Stimulated activated CD8-positive, alpha-beta memory T cell treated with anti-CD3 and anti-CD28 coated beads, Interleukin-7, amount 100 ng/mL, for 48 hours (primary cell): ENCODE results near the gene ADAM15.

Experiments
- DNase-seq, 2 donors: peaks; one replicate each; pipeline ENCODE4 v3.0.0-alpha.2; 2020; ENCODE audit warnings: low read depth in 1 of 2; ENCODE audit errors: extremely low read depth in 1 of 2

The ADAM15 gene

DNA sequence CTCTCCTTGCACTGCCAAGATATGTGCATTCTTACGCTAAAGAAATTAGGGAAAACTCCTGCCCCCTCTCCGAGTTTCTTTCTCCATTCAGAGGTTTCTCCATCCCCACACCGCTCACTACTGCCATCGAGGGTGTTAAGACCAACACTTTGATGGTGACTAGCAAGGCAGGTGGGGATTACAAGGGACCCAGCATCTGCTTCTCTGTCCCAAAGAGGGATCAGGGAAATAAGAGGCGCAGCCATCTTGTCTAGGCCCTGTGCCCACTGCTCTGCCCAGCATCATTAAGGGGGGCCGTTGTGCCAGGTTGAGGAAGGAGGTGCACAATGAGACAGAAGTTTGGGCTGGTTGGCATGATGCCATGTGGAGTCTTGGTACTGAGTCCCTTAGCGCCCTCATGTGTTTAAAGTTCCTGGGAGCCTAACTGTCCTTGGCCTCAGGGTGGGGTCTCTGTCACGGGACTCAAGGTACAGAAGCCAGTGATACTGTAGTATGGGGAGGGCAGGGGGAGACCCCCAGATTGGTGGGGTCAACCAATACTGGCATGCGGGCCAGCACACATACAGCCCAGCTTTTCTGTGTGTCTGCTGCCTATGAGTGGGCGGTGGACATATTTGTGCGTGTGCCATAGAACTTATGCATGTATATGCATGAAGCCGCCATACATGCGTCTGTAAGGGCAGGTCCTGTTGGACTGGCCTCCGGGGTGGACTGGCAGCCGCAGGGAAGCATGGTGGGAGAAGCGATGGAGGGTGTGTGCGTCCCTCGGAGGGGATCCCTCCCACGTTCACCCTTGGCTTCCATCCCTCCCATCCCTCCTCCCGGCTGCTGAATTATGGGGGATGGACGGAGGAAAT is 33.0 kb downstream of the ADAM15 start:
- DNase-seq: no peak

DNA sequence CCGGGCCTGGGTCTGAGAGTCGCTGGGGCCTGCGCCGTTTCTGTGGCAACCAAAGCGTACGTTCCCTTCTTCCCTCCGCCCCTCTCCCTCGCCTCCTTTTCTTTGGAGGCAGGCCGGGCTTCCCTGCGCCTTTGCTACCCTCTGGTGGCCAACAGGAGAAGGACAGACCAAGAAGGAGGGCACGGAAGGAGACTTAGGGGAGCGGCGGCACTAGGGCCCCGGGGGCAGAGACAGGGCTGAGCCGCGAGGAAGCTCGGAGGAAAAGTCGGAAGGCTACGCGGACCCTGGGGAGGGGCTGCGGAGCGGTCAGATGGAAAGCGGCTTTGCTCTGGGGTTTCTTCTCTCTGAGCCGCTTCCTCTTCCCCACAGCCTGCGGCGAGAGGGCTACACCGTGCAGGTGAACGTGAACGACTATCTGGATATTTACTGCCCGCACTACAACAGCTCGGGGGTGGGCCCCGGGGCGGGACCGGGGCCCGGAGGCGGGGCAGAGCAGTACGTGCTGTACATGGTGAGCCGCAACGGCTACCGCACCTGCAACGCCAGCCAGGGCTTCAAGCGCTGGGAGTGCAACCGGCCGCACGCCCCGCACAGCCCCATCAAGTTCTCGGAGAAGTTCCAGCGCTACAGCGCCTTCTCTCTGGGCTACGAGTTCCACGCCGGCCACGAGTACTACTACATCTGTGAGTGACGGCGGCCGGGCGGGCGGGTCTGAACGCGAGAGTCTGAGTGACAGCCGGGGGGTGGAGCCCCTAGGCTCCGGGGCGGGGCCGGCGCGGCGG is 33.8 kb downstream of the ADAM15 start:
- DNase-seq: peak; percentile 75 to 87

DNA sequence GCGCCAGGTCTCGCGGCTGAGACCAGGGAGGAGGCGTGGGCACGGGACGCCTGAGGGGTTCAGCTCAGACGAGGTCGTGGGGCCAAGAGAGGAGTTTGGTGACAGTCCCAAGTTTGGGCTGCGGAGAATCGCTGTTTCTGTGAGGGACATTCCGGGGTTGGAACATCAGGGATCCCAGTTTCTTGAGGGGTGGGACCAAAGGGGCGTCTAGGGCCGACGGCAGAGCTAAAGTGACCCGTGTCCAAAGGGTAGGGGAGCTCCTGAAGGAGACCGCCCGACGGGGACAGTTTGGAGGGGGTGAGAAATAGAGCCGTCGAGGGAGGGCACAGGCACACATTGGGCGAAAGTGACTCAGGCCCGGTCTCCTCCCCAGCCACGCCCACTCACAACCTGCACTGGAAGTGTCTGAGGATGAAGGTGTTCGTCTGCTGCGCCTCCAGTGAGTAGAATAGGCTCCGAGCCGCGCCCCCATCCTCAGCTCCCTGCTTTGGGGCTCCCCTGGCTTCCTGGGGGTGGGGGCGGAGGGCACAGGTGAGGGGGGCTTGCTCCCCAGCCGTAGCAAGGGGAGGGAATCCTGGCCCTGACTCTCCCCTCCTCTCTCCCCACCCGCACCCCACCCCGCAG is 34.5 kb downstream of the ADAM15 start:
- DNase-seq: peak in 1 of 2 donors; percentile 76

DNA sequence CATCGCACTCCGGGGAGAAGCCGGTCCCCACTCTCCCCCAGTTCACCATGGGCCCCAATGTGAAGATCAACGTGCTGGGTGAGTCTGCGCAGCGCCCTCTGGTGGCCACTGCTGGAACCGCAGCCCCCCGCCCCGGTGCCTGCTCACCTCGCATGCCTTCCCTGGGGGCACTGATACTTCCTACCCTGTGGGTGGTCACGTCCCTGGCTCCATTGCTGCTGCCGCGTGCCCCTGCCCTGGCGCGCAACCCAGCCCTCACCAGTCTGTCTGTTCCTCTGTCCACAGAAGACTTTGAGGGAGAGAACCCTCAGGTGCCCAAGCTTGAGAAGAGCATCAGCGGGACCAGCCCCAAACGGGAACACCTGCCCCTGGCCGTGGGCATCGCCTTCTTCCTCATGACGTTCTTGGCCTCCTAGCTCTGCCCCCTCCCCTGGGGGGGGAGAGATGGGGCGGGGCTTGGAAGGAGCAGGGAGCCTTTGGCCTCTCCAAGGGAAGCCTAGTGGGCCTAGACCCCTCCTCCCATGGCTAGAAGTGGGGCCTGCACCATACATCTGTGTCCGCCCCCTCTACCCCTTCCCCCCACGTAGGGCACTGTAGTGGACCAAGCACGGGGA is 35.1 kb downstream of the ADAM15 start:
- DNase-seq: peak; percentile 60 to 64

GRCh38 chr1:155086856-155087535 is 35.9 kb downstream of the ADAM15 start:
- no peak for DNase-seq

DNA sequence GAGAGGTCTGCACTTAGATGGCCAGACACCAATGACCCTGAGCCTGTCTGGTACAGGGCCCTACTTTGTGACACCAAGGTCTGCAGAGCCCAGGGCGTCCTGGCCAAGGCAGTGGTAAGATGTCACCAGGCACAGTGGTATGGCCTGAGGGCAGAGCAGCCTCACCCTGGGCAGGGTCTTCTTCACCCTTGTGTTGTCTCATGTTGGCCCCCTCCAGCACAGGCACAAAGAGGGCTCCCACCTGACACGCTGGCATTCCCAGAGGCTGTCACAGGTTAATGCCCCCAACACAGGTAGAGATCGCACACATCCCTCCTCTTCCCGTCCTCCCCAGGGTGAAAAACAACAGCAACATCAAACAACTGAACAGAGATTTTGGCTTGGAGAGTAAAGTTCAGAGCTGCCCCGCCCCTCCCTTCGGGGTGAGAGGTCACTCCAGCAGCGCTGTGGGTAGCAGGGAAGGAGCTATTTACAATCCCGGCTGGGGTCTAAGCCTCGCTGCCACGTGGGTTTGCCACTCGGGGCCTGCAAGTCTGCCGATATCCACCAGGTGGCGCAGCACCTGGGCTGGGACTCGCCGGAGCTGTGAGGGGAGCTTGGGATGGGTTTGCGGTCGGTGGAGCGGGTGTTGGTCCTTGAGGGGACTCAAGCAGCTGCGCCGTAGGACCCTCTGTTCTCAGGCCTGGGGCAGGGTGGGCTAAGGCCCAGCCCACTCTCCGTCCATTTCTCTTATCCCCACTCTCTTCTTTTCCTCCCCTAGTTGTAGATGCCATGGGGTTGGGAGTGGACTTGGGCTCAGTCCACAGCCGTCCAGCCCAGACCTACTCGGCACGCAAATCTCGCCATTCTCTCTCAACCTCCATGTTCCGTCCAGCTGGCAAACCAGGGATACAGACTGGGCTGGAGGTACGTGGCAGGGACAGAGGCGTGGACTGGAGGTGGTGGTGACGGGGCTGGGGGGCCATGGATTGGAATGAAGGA is 40.2 kb downstream of the ADAM15 start:
- DNase-seq: peak; percentile 58 to 62

DNA sequence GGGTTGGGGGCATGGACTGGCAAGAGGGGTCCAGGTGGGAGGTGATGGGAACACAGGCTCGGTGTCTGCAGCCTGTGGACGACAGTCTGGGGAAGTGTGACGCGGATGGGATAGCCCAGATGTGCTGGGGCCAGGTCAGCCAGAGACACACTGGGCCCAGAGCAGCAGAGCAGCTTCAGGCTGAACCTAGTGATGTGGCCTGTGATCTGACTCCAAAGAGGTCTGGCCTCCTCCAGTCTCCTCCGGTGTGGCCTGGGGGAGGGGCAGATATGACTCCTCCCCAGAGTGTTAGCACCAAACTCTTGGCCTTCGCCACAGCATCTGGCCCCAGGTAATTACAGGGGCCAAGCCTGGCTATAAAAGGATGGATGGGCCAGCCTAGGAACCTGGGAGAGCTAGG is 41.0 kb downstream of the ADAM15 start:
- no peak for DNase-seq

DNA sequence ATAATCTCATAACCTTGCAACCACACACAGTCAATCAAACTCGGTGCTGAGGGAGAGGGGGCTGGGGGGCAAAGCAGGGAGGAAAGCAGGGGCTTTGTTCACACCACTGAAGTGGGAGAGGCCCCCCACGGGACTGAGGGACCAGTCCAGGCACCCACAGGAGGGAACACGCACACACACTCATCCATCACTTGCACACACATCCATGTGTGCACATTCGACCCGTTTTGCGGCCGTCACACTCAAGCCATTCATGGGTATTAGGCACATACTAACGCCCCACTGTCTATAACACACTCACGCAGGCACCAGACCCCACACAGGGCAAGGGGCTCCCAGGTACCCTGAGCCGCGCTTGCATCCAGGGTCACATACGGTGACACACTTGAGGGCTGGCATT is 41.5 kb downstream of the ADAM15 start:
- no peak for DNase-seq

- DNase-seq: no peak
These were observed 43.0 kb downstream of the ADAM15 start for GRCh38 chr1:155093911-155094621.

DNA sequence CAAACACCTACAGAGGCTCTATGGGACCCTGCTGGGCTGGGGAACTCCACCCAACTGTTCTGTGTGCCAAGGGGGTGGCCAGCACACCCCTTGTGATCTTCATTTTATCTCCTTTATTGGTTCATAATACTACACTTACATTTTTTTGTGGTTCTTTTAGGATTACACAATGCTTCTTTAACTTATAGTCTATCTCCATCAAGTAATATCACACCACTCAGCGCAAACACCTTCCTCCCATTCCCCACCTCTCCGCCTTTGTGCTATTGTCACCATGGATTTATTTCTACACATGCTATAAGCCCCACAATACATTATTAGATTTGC is 43.5 kb downstream of the ADAM15 start:
- no peak for DNase-seq

- DNase-seq: no peak
These were observed 48.2 kb downstream of the ADAM15 start for GRCh38 chr1:155099331-155099730.

DNA sequence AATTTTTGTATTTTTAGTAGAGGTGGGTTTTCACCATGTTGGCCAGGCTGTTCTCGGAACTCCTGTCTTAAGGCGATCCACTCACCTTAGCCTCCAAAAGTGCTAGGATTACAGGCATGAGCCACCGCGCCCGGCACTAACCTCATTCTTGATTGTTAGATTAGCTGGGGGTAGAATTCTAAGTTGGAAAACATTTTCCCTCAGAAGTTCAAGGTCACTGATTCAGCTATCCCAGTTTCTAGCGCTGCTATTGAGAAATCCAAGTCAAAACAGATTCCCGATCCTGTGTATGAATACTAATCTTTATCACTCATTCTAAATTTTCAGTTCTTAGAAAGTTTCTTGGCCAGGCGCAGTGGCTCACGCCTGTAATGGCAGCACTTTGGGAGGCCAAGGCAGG is 52.2 kb downstream of the ADAM15 start:
- no peak for DNase-seq

DNA sequence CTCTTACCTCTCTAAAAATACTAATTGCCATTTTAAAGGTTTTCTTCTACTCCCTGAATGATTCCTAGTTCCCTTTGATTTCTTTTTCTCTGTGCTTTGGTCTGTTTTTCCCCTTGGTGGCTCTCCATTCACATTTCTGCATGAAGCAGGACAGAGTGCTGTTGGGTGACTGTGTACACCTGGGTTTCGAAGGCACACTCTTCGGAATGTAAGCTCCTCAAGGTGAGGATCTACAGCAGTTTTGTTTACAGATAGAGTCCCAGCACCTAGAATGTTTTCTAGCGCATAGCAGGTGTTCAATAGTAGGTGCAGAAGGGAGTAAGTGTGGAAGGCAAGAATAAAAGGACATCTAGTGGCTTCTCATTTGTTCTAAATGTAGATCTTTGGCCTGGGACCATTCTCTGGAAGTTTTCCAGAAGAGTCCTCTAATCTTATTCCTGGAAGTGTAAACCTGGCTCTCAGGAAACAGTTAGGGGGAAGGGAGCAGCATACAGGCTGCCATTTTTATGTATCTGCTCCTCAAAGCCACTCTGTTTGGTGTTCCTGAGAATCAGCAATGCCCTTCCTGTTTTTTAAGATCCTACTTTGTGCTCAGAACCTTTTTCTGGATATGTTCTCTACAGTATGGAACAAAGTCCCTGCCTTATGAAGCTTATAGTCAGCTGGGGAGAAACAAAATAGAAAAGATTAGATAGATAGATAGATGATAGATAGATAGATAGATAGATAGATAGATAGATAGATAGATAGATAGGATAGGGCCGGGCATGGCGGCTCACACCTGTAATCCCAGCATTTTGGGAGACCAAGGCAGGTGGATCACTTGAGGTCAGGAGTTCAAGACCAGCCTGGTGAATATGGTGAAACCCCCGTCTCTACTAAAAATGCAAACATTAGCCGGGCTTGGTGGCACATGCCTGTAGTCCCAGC is 53.8 kb downstream of the ADAM15 start:
- DNase-seq: no peak

- no peak for DNase-seq
These were observed 54.5 kb downstream of the ADAM15 start for GRCh38 chr1:155105604-155106011.

GRCh38 chr1:155106862-155107261 is 55.7 kb downstream of the ADAM15 start:
- no peak for DNase-seq

GRCh38 chr1:155107309-155108264 is 56.5 kb downstream of the ADAM15 start:
- no peak for DNase-seq

- DNase-seq: no peak
These were observed 57.2 kb downstream of the ADAM15 start for GRCh38 chr1:155108296-155108695.
